WTC11 (cell line): ENCODE data around the gene IL1RAP. TPM values are rescaled to one million over a fixed set of nuclear protein-coding genes. Genes with fewer than 3 reads are reported as not detected.

Source experiments
- ATAC-seq: fragments of 200-7000 bp; cut with Tn5 transposase; 2 replicates; pipeline ENCODE4 v1.10.0; 2021; ENCODE audit warnings: mild to moderate bottlenecking, moderate library complexity
- CTCF ChIA-PET: fragments of 300-600 bp; sonication (Branson Sonifier 250); formaldehyde crosslinking; loops from one replicate; lab custom pipeline; 2021; ENCODE audit warnings: antibody characterized with exemption; lab: Charles Lee
- POLR2A ChIA-PET: fragments of 350-600 bp; sonication (Branson Sonifier 250); formaldehyde crosslinking; loops from one replicate; lab custom pipeline; 2021; ENCODE audit warnings: antibody characterized with exemption; lab: Charles Lee
- DNase-seq: peaks from one replicate; pipeline ENCODE4 v3.0.0; 2021; ENCODE audit warnings: low spot score
- H3K27ac Mint-ChIP-seq: 2 replicates; pipeline ENCODE4 v1.8.0; 2021; ENCODE audit warnings: mixed read lengths
- H3K27me3 Mint-ChIP-seq: 2 replicates; pipeline ENCODE4 v1.8.0; 2021; ENCODE audit warnings: low read depth, mild to moderate bottlenecking, moderate library complexity, mixed read lengths
- H3K36me3 Mint-ChIP-seq: 2 replicates; pipeline ENCODE4 v1.8.0; 2021; ENCODE audit warnings: mixed read lengths
- H3K4me1 Mint-ChIP-seq: 2 replicates; pipeline ENCODE4 v1.8.0; 2022; ENCODE audit warnings: mixed read lengths
- H3K4me3 Mint-ChIP-seq: 2 replicates; pipeline ENCODE4 v1.8.0; 2021; ENCODE audit warnings: mild to moderate bottlenecking, moderate library complexity, mixed read lengths
- H3K9me3 Mint-ChIP-seq: 2 replicates; pipeline ENCODE4 v1.8.0; 2021; ENCODE audit warnings: mixed read lengths
- ATF1 ChIP-seq: sonication (generic); formaldehyde crosslinking; IDR thresholded peaks from 2 replicates; pipeline ENCODE4 v1.8.1; 2023; ENCODE audit warnings: mild to moderate bottlenecking, moderate library complexity, missing genetic modification reagents
- CBFB ChIP-seq: sonication (generic); formaldehyde crosslinking; IDR thresholded peaks from 2 replicates; pipeline ENCODE4 v1.8.1; 2022; ENCODE audit warnings: mild to moderate bottlenecking, low read depth, missing genetic modification reagents
- EMX1 ChIP-seq: fragments of 250-450 bp; sonication (Bioruptor Pico); IDR thresholded peaks from 2 replicates; pipeline ENCODE4 v1.8.0; 2021; ENCODE audit warnings: mild to moderate bottlenecking
- ETV6 ChIP-seq: sonication (generic); formaldehyde crosslinking; IDR thresholded peaks from 2 replicates; pipeline ENCODE4 v1.8.1; 2022; ENCODE audit warnings: mild to moderate bottlenecking, missing genetic modification reagents
- FOXK1 ChIP-seq: sonication (generic); formaldehyde crosslinking; IDR thresholded peaks from 2 replicates; pipeline ENCODE4 v1.8.0; 2022; ENCODE audit warnings: mild to moderate bottlenecking, moderate library complexity, missing genetic modification reagents
- GRHL2 ChIP-seq: fragments of 250-450 bp; sonication (Bioruptor Pico); IDR thresholded peaks from 2 replicates; pipeline ENCODE4 v1.8.0; 2022; ENCODE audit warnings: mild to moderate bottlenecking, moderate library complexity; ENCODE audit not compliant: insufficient replicate concordance, severe bottlenecking
- JUN ChIP-seq: sonication (generic); formaldehyde crosslinking; IDR thresholded peaks from 2 replicates; pipeline ENCODE4 v1.8.0; 2023; ENCODE audit warnings: mild to moderate bottlenecking, missing genetic modification reagents
- NR1H2 ChIP-seq: sonication (generic); formaldehyde crosslinking; IDR thresholded peaks from 2 replicates; pipeline ENCODE4 v1.9.0; 2021; ENCODE audit warnings: mild to moderate bottlenecking, moderate library complexity, missing genetic modification reagents
- NR3C1 ChIP-seq: sonication (generic); formaldehyde crosslinking; conservative IDR thresholded peaks from 2 replicates; pipeline ENCODE4 v1.8.1; 2023; ENCODE audit warnings: low read depth, mild to moderate bottlenecking, missing genetic modification reagents
- PRDM15 ChIP-seq: sonication (generic); formaldehyde crosslinking; IDR thresholded peaks from 2 replicates; pipeline ENCODE4 v1.8.0; 2022; ENCODE audit warnings: missing genetic modification reagents
- RELA ChIP-seq: sonication (generic); formaldehyde crosslinking; IDR thresholded peaks from 2 replicates; pipeline ENCODE4 v1.8.1; 2022; ENCODE audit warnings: missing genetic modification reagents, mild to moderate bottlenecking, borderline replicate concordance
- RORB ChIP-seq: fragments of 250-450 bp; sonication (Bioruptor Pico); IDR thresholded peaks from 2 replicates; pipeline ENCODE4 v1.9.0; 2021; ENCODE audit warnings: mild to moderate bottlenecking
- USF2 ChIP-seq: sonication (generic); formaldehyde crosslinking; IDR thresholded peaks from 2 replicates; pipeline ENCODE4 v1.8.1; 2023; ENCODE audit warnings: mild to moderate bottlenecking, missing genetic modification reagents, moderate library complexity
- ZNF263 ChIP-seq: sonication (generic); formaldehyde crosslinking; IDR thresholded peaks from 2 replicates; pipeline ENCODE4 v1.8.1; 2022; ENCODE audit warnings: low read depth, mild to moderate bottlenecking, moderate library complexity, missing genetic modification reagents
- ZNF425 ChIP-seq: fragments of 250-450 bp; sonication (Bioruptor Pico); conservative IDR thresholded peaks from 2 replicates; pipeline ENCODE4 v1.9.0; 2021; ENCODE audit warnings: mild to moderate bottlenecking
- total RNA-seq: library from RNA; stranded (reverse); gene quantifications from 3 replicates; pipeline ENCODE4 v1.2.3, GENCODE V29; 2021
- TF ChIP-seq, protein P1 (sequence below): fragments of 250-450 bp; sonication (Bioruptor Pico); IDR thresholded peaks from 2 replicates; pipeline ENCODE4 v1.8.0; 2021; ENCODE audit warnings: mild to moderate bottlenecking
- TF ChIP-seq, protein P2 (sequence below): sonication (generic); formaldehyde crosslinking; IDR thresholded peaks from 2 replicates; pipeline ENCODE4 v1.8.0; 2023; ENCODE audit warnings: missing genetic modification reagents, mild to moderate bottlenecking, borderline replicate concordance
- TF ChIP-seq, protein P3 (sequence below): fragments of 250-450 bp; sonication (Bioruptor Pico); IDR thresholded peaks from 2 replicates; pipeline ENCODE4 v1.9.0; 2021; ENCODE audit warnings: mild to moderate bottlenecking
- TF ChIP-seq, protein P4 (sequence below): sonication (generic); formaldehyde crosslinking; conservative IDR thresholded peaks from 2 replicates; pipeline ENCODE4 v1.8.1; 2023; ENCODE audit warnings: mild to moderate bottlenecking, low read depth, missing genetic modification reagents, moderate library complexity

Gene IL1RAP
- total RNA-seq, 1 experiment from 2014 or later, result 4.5 TPM

- H3K4me3 Mint-ChIP-seq, result no peak overlapping the region
- no peaks in the 10 kb centered on the region for H3K36me3 Mint-ChIP-seq
- H3K27ac Mint-ChIP-seq, result 0 out of 2 replicates have a peak overlapping the region, but pooled peaks have one; percentile 47
- TF ChIP-seq, protein P1, sequence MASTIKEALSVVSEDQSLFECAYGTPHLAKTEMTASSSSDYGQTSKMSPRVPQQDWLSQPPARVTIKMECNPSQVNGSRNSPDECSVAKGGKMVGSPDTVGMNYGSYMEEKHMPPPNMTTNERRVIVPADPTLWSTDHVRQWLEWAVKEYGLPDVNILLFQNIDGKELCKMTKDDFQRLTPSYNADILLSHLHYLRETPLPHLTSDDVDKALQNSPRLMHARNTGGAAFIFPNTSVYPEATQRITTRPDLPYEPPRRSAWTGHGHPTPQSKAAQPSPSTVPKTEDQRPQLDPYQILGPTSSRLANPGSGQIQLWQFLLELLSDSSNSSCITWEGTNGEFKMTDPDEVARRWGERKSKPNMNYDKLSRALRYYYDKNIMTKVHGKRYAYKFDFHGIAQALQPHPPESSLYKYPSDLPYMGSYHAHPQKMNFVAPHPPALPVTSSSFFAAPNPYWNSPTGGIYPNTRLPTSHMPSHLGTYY (CRISPR knock-in tag), result no peak
- TF ChIP-seq NR3C1 (CRISPR knock-in tag), result no peak
- no peak for TF ChIP-seq GRHL2 (CRISPR knock-in tag)
- TF ChIP-seq ZNF263 (CRISPR knock-in tag), result no peak
- no peak for TF ChIP-seq RORB (CRISPR knock-in tag)
- TF ChIP-seq USF2 (CRISPR knock-in tag), result no peak
- TF ChIP-seq ETV6 (CRISPR knock-in tag), result no peak
- TF ChIP-seq EMX1, result no peak
- TF ChIP-seq, protein P2, sequence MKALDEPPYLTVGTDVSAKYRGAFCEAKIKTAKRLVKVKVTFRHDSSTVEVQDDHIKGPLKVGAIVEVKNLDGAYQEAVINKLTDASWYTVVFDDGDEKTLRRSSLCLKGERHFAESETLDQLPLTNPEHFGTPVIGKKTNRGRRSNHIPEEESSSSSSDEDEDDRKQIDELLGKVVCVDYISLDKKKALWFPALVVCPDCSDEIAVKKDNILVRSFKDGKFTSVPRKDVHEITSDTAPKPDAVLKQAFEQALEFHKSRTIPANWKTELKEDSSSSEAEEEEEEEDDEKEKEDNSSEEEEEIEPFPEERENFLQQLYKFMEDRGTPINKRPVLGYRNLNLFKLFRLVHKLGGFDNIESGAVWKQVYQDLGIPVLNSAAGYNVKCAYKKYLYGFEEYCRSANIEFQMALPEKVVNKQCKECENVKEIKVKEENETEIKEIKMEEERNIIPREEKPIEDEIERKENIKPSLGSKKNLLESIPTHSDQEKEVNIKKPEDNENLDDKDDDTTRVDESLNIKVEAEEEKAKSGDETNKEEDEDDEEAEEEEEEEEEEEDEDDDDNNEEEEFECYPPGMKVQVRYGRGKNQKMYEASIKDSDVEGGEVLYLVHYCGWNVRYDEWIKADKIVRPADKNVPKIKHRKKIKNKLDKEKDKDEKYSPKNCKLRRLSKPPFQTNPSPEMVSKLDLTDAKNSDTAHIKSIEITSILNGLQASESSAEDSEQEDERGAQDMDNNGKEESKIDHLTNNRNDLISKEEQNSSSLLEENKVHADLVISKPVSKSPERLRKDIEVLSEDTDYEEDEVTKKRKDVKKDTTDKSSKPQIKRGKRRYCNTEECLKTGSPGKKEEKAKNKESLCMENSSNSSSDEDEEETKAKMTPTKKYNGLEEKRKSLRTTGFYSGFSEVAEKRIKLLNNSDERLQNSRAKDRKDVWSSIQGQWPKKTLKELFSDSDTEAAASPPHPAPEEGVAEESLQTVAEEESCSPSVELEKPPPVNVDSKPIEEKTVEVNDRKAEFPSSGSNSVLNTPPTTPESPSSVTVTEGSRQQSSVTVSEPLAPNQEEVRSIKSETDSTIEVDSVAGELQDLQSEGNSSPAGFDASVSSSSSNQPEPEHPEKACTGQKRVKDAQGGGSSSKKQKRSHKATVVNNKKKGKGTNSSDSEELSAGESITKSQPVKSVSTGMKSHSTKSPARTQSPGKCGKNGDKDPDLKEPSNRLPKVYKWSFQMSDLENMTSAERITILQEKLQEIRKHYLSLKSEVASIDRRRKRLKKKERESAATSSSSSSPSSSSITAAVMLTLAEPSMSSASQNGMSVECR, result no peak
- TF ChIP-seq, protein P3, sequence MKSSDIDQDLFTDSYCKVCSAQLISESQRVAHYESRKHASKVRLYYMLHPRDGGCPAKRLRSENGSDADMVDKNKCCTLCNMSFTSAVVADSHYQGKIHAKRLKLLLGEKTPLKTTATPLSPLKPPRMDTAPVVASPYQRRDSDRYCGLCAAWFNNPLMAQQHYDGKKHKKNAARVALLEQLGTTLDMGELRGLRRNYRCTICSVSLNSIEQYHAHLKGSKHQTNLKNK (CRISPR knock-in tag), result no peak
- no peak for TF ChIP-seq JUN
- TF ChIP-seq, protein P4, sequence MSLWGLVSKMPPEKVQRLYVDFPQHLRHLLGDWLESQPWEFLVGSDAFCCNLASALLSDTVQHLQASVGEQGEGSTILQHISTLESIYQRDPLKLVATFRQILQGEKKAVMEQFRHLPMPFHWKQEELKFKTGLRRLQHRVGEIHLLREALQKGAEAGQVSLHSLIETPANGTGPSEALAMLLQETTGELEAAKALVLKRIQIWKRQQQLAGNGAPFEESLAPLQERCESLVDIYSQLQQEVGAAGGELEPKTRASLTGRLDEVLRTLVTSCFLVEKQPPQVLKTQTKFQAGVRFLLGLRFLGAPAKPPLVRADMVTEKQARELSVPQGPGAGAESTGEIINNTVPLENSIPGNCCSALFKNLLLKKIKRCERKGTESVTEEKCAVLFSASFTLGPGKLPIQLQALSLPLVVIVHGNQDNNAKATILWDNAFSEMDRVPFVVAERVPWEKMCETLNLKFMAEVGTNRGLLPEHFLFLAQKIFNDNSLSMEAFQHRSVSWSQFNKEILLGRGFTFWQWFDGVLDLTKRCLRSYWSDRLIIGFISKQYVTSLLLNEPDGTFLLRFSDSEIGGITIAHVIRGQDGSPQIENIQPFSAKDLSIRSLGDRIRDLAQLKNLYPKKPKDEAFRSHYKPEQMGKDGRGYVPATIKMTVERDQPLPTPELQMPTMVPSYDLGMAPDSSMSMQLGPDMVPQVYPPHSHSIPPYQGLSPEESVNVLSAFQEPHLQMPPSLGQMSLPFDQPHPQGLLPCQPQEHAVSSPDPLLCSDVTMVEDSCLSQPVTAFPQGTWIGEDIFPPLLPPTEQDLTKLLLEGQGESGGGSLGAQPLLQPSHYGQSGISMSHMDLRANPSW (CRISPR knock-in tag), result no peak
- no peak for TF ChIP-seq CBFB (CRISPR knock-in tag)
- no peak for TF ChIP-seq ATF1
- no peak for TF ChIP-seq ZNF425 (CRISPR knock-in tag)
- TF ChIP-seq RELA (CRISPR knock-in tag), result no peak
- TF ChIP-seq FOXK1 (CRISPR knock-in tag), result no peak
- no peak for TF ChIP-seq NR1H2 (CRISPR knock-in tag)
- TF ChIP-seq PRDM15 (CRISPR knock-in tag), result no peak
- POLR2A ChIA-PET, result no interaction called here
- DNase-seq, result no peak
- peaks cover 14% of the 10 kb centered on the region for H3K4me1 Mint-ChIP-seq
- no peaks in the 10 kb centered on the region for H3K9me3 Mint-ChIP-seq
- ATAC-seq, result no peak
- no peaks in the 10 kb centered on the region for H3K27me3 Mint-ChIP-seq
- CTCF ChIA-PET, result interaction anchor here (0.6 kb wide), 1 partner anchor 274 kb away, joined by 3 read pairs; no protein-coding TSS in a partner anchor
Observed at GRCh38 chr3:190596349-190597285, 82.7 kb downstream of the IL1RAP start.
